Calu3 (cell line): ENCODE measurements around the gene ZBTB7B. TPM values are rescaled to one million over a fixed set of nuclear protein-coding genes. Genes with fewer than 3 reads are reported as not detected.

Experiments
- BruUV-seq: library from RNA; stranded (reverse); fragments of 400-500 nt; replicated peaks from 2 replicates; lab custom pipeline; 2021; lab: Mats Ljungman, UMichigan
- CTCF ChIA-PET: fragments of 300-600 bp; sonication (Branson Sonifier 250); formaldehyde crosslinking; loops from one replicate; lab custom pipeline; 2022; ENCODE audit warnings: antibody characterized with exemption; lab: Charles Lee
- DNase-seq: peaks from one replicate; pipeline ENCODE4 v3.0.0; 2022
- H3K27ac Mint-ChIP-seq: one replicate; pipeline ENCODE4 v1.8.0; 2022; ENCODE audit warnings: mixed read lengths; ENCODE audit not compliant: unreplicated experiment
- H3K27me3 Mint-ChIP-seq: one replicate; pipeline ENCODE4 v1.8.0; 2022; ENCODE audit warnings: mixed read lengths; ENCODE audit not compliant: unreplicated experiment
- H3K36me3 Mint-ChIP-seq: one replicate; pipeline ENCODE4 v1.8.0; 2022; ENCODE audit warnings: mild to moderate bottlenecking, moderate library complexity, mixed read lengths; ENCODE audit not compliant: insufficient read depth, unreplicated experiment
- H3K4me1 Mint-ChIP-seq: one replicate; pipeline ENCODE4 v1.8.0; 2022; ENCODE audit warnings: mild to moderate bottlenecking, low read depth, mixed read lengths; ENCODE audit not compliant: unreplicated experiment
- H3K4me3 Mint-ChIP-seq: one replicate; pipeline ENCODE4 v1.8.0; 2022; ENCODE audit warnings: mild to moderate bottlenecking, low read depth, moderate library complexity, mixed read lengths; ENCODE audit not compliant: unreplicated experiment
- H3K9me3 Mint-ChIP-seq: one replicate; pipeline ENCODE4 v1.8.0; 2022; ENCODE audit warnings: low read depth, mixed read lengths; ENCODE audit not compliant: unreplicated experiment
- intact Hi-C: fragments of 100-400 bp; cut with micrococcal nuclease; formaldehyde crosslinking; loops from one replicate; pipeline ENCODE4 v1.10.0; 2022; ENCODE audit not compliant: unreplicated experiment
- total RNA-seq: library from RNA; stranded (reverse); gene quantifications from 2 replicates; pipeline ENCODE4 v1.2.3, GENCODE V29; 2022
- TF ChIP-seq, protein P1 (sequence below): fragments of 200-600 bp; IDR thresholded peaks from one replicate; pipeline ENCODE4 v1.8.0; 2022; ENCODE audit warnings: antibody characterized with exemption; ENCODE audit not compliant: unreplicated experiment

The ZBTB7B gene
- total RNA-seq, 1 experiment from 2014 or later, result 64.7 TPM

DNA sequence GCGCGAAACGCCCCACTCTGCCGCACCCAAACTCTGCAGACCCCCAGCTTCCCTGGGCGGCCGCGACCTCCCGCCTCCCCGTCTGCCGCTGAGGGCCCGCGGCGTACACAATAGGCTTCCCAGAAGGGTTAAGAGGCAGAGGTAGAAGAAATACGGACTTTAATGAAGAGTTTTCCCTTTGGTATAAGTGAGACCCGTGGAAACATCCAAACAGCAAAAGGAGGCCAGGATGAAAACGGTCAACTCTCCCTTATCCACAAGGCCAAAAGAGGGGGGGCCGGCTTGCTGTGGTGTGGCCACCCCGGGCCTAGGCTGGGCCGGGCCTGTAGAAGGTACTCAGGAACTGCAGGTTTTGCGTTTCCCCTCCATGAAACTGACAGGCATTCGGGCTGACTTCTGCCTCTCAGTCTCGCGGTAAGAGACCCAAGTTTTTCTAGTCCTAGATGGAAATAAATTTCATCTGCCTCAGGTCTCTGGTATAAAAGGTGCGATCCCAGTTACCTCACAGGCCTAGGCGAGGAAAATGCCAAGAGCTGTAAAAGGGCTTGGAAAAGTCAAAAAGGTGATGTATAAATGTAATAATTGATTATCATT is 40.3 kb upstream of the ZBTB7B start:
- BruUV-seq, result TSS peak; percentile 75
- Mint-ChIP-seq H3K27me3 (no peaks in the 10 kb centered on the region), H3K27ac (peak overlapping the region; percentile 92), H3K9me3 (no peaks in the 10 kb centered on the region), H3K4me1 (peaks cover 38% of the 10 kb centered on the region), H3K4me3 (peak overlapping the region; percentile 85), H3K36me3 (peaks cover 81% of the 10 kb centered on the region)
- CTCF ChIA-PET, result interaction anchor here (0.5 to 1.8 kb wide), 7 partner anchors 10 to 99 kb away, joined by 3 to 12 read pairs (median 5); partner anchors contain the start of genes ADAM15, LENEP and ZBTB7B
- intact Hi-C loops, result no loop called here
- DNase-seq, result no peak
- TF ChIP-seq, protein P1, sequence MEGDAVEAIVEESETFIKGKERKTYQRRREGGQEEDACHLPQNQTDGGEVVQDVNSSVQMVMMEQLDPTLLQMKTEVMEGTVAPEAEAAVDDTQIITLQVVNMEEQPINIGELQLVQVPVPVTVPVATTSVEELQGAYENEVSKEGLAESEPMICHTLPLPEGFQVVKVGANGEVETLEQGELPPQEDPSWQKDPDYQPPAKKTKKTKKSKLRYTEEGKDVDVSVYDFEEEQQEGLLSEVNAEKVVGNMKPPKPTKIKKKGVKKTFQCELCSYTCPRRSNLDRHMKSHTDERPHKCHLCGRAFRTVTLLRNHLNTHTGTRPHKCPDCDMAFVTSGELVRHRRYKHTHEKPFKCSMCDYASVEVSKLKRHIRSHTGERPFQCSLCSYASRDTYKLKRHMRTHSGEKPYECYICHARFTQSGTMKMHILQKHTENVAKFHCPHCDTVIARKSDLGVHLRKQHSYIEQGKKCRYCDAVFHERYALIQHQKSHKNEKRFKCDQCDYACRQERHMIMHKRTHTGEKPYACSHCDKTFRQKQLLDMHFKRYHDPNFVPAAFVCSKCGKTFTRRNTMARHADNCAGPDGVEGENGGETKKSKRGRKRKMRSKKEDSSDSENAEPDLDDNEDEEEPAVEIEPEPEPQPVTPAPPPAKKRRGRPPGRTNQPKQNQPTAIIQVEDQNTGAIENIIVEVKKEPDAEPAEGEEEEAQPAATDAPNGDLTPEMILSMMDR, result no peak

DNA sequence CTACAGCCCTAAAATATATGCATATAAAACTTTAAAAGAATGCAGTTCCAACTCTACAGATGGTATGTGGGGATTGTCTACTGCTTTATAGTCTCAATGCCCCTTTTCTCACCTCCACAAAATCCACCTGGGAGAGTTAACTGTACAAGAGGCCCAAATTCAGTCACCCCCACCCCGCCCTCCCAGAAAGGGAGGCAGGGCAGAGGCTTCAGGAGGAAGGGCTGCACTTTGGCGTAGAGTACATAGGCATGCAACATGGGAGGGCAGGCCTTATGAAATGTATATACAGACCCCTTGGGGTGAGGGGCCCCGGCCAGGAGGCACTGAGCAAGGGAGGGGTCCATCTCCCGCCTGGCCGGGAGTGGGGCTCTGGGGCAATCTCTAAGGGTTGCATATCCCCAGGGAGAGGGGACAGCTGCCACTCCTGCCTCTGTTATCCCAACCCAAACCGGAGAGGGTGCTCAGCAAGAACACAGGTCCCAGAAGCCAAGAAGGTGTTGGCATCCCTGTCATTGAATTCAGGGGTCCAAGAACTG is 39.7 kb upstream of the ZBTB7B start:
- peaks cover 32% of the 10 kb centered on the region for H3K4me1 Mint-ChIP-seq
- peak overlapping the region; percentile 85 for H3K4me3 Mint-ChIP-seq
- peaks cover 81% of the 10 kb centered on the region for H3K36me3 Mint-ChIP-seq
- no TSS peak for BruUV-seq
- intact Hi-C loops, result no loop called here
- H3K9me3 Mint-ChIP-seq, result no peaks in the 10 kb centered on the region
- CTCF ChIA-PET, result interaction anchor here (0.5 kb wide), 1 partner anchor 39 kb away, joined by 4 read pairs; the partner anchor contains the start of gene ZBTB7B
- no peaks in the 10 kb centered on the region for H3K27me3 Mint-ChIP-seq
- H3K27ac Mint-ChIP-seq, result peak overlapping the region; percentile 92
- DNase-seq, result no peak
- TF ChIP-seq, protein P1, result no peak

DNA sequence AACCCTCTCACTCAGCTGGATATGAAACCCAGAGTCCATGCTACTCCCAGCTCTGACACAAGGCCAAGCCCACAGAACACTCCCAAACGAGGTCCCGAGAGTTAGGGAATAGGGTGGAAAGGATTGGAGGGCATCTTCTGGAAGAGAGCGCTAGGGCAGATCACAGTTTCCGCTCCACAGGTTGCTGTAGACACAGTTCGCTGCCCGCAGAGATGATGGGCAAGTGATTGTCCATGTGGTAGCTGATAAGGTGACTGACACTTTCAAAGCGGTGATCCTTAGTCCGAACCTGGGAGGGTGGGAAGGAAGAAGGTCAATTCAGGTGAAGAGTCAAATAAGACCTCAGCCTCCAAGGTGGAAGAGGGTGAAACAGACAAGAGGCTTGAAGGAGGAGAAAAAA is 39.0 kb upstream of the ZBTB7B start:
- intact Hi-C loops, result no loop called here
- Mint-ChIP-seq H3K4me1 (peaks cover 32% of the 10 kb centered on the region), H3K27me3 (no peaks in the 10 kb centered on the region), H3K9me3 (no peaks in the 10 kb centered on the region), H3K27ac (no peak overlapping the region), H3K4me3 (no peak overlapping the region), H3K36me3 (peaks cover 79% of the 10 kb centered on the region)
- no TSS peak for BruUV-seq
- TF ChIP-seq, protein P1, result no peak
- CTCF ChIA-PET, result interaction anchor here (1.1 kb wide), 1 partner anchor 54 kb away, joined by 3 read pairs; no protein-coding TSS in a partner anchor
- DNase-seq, result no peak

DNA sequence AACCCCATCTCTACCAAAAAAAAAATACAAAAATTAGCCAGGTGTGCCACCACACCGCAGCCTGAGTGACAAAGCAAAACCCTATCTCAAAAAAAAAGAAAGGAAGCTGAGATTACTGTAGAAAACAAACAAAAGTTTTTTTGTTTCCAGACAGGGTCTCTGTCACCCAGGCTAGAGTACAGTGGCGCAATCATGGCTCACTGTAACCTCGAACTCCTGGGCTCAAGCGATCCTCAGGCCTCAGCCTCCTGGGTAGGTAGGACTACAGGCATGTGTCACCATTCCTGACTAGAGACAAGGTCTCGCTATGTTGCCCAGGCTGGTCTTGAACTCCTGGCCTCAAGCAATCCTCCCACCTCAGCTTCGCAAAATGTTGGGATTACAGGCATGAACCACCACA is 38.2 kb upstream of the ZBTB7B start:
- no peaks in the 10 kb centered on the region for H3K9me3 Mint-ChIP-seq

More for the DNA sequence above, 38.2 kb upstream of the ZBTB7B start:
- Mint-ChIP-seq H3K4me3 (no peak overlapping the region), H3K4me1 (peaks cover 37% of the 10 kb centered on the region), H3K36me3 (peaks cover 74% of the 10 kb centered on the region), H3K27ac (no peak overlapping the region), H3K27me3 (no peaks in the 10 kb centered on the region)
- TF ChIP-seq, protein P1, result no peak
- CTCF ChIA-PET, result interaction anchor here (1.1 kb wide), 1 partner anchor 53 kb away, joined by 3 read pairs; no protein-coding TSS in a partner anchor
- BruUV-seq, result no TSS peak
- no peak for DNase-seq
- intact Hi-C loops, result no loop called here
